ENCODE results near the gene SFMBT2.

Gene SFMBT2

GRCh38 chr10:7364474-7364873 lies 46.4 kb downstream of the SFMBT2 start:
- no peak for DNase-seq (ENCODE audit: low read depth)

- DNase-seq (ENCODE audit: low read depth), result no peak
Observed at GRCh38 chr10:7363700-7364099, 47.1 kb downstream of the SFMBT2 start.

- no peak for DNase-seq (ENCODE audit: low read depth)
Observed at GRCh38 chr10:7362471-7362870, 48.4 kb downstream of the SFMBT2 start.

- no peak for DNase-seq (ENCODE audit: low read depth)
Observed at GRCh38 chr10:7361316-7361715, 49.5 kb downstream of the SFMBT2 start.

- DNase-seq (ENCODE audit: low read depth), result no peak
Observed at GRCh38 chr10:7359954-7360353, 50.9 kb downstream of the SFMBT2 start.

GRCh38 chr10:7359356-7359755 lies 51.5 kb downstream of the SFMBT2 start:
- DNase-seq (ENCODE audit: low read depth), result no peak

GRCh38 chr10:7357193-7357592 lies 53.6 kb downstream of the SFMBT2 start:
- DNase-seq (ENCODE audit: low read depth), result no peak

GRCh38 chr10:7354330-7355047 lies 56.3 kb downstream of the SFMBT2 start:
- DNase-seq (ENCODE audit: low read depth), result no peak

- no peak for DNase-seq (ENCODE audit: low read depth)
Observed at GRCh38 chr10:7351894-7352293, 58.9 kb downstream of the SFMBT2 start.

GRCh38 chr10:7350541-7351195 lies 60.2 kb downstream of the SFMBT2 start:
- DNase-seq (ENCODE audit: low read depth), result no peak

GRCh38 chr10:7345717-7346116 lies 65.1 kb downstream of the SFMBT2 start:
- no peak for DNase-seq (ENCODE audit: low read depth)

- DNase-seq (ENCODE audit: low read depth), result no peak
Observed at GRCh38 chr10:7343040-7343439, 67.8 kb downstream of the SFMBT2 start.

- DNase-seq (ENCODE audit: low read depth), result no peak
Observed at GRCh38 chr10:7340179-7340874, 70.5 kb downstream of the SFMBT2 start.

GRCh38 chr10:7339510-7339909 lies 71.3 kb downstream of the SFMBT2 start:
- DNase-seq (ENCODE audit: low read depth), result no peak

- DNase-seq (ENCODE audit: low read depth), result no peak
Observed at GRCh38 chr10:7338469-7338868, 72.4 kb downstream of the SFMBT2 start.

GRCh38 chr10:7337431-7338171 lies 73.2 kb downstream of the SFMBT2 start:
- no peak for DNase-seq (ENCODE audit: low read depth)

GRCh38 chr10:7335977-7336376 lies 74.9 kb downstream of the SFMBT2 start:
- no peak for DNase-seq (ENCODE audit: low read depth)

- no peak for DNase-seq (ENCODE audit: low read depth)
Observed at GRCh38 chr10:7334642-7334964, 76.2 kb downstream of the SFMBT2 start.

- DNase-seq (ENCODE audit: low read depth), result no peak
Observed at GRCh38 chr10:7333961-7334641, 76.7 kb downstream of the SFMBT2 start.

GRCh38 chr10:7329219-7329618 lies 81.6 kb downstream of the SFMBT2 start:
- DNase-seq (ENCODE audit: low read depth), result no peak

GRCh38 chr10:7327885-7328284 lies 82.9 kb downstream of the SFMBT2 start:
- no peak for DNase-seq (ENCODE audit: low read depth)

- no peak for DNase-seq (ENCODE audit: low read depth)
Observed at GRCh38 chr10:7322623-7323022, 88.2 kb downstream of the SFMBT2 start.

Measured in stimulated activated CD4-positive, alpha-beta T cell treated with anti-CD3 and anti-CD28 coated beads, Interleukin-2, amount 100 ng/mL, for 4 hours (primary cell).